ENCODE data around the gene TTYH2.

TTYH2 gene

GRCh38 chr17:74253036-74253435 is 39.7 kb downstream of the TTYH2 start:
- H3K14ac ChIP-seq (ENCODE audit: low read length in 2 of 2): no peak overlapping the region
- H2BK15ac ChIP-seq (ENCODE audit: low read depth, poor library complexity, severe bottlenecking): no peak overlapping the region
- no peak overlapping the region for H2AK5ac ChIP-seq (ENCODE audit: low read length, severe bottlenecking)
- H3K4me1 ChIP-seq (ENCODE audit: control insufficient read depth, insufficient read depth, low read depth, low read length): peaks cover 3% of the 10 kb centered on the region
- H2BK5ac ChIP-seq (ENCODE audit: low read depth, low read length, poor library complexity, severe bottlenecking): no peak overlapping the region
- H3K18ac ChIP-seq (ENCODE audit: low read depth in 1 of 2, low read length in 2 of 2): no peak overlapping the region
- no peak overlapping the region for H3K4ac ChIP-seq (ENCODE audit: low read depth in 1 of 2, low read length in 2 of 2)
- H3K9me3 ChIP-seq (ENCODE audit: control insufficient read depth, low read length): no peaks in the 10 kb centered on the region
- no peak overlapping the region for H3K23ac ChIP-seq (ENCODE audit: low read length in 2 of 2)
- no peak overlapping the region for H3K4me2 ChIP-seq (ENCODE audit: low read length, poor library complexity, severe bottlenecking)
- no peaks in the 10 kb centered on the region for H3K36me3 ChIP-seq (ENCODE audit: control insufficient read depth in 1 of 2, insufficient read depth in 2 of 2, low read depth in 1 of 2, low read length in 2 of 2)
- no peak overlapping the region for H3K9ac ChIP-seq (ENCODE audit: low read length)
- H3K27me3 ChIP-seq (ENCODE audit: control insufficient read depth in 1 of 2, insufficient read depth in 1 of 2, low read length in 2 of 2): peaks cover 9 to 31% of the 10 kb centered on the region in 2 experiments
- no peak overlapping the region for H2BK120ac ChIP-seq (ENCODE audit: low read depth, low read length)
- no peak overlapping the region for H3K4me3 ChIP-seq (ENCODE audit: insufficient read depth in 1 of 2, low read depth in 1 of 2, low read length in 2 of 2)
- H2AFZ ChIP-seq (ENCODE audit: low read depth, low read length): no peak overlapping the region
- H3K79me1 ChIP-seq (replicated peaks; ENCODE audit: low read length, poor library complexity, severe bottlenecking): no peaks in the 10 kb centered on the region
- no peak overlapping the region for H2BK12ac ChIP-seq (ENCODE audit: low read length in 2 of 2)
- no peak overlapping the region for H3K27ac ChIP-seq (ENCODE audit: low read length, poor library complexity, severe bottlenecking)
- DNase-seq: no peak
- whole genome bisulfite sequencing: 92% methylated on average over 13 of the region's 13 CpGs
- H4K91ac ChIP-seq (ENCODE audit: low read length): no peak overlapping the region
- H4K8ac ChIP-seq (ENCODE audit: low read length): no peak overlapping the region

DNA sequence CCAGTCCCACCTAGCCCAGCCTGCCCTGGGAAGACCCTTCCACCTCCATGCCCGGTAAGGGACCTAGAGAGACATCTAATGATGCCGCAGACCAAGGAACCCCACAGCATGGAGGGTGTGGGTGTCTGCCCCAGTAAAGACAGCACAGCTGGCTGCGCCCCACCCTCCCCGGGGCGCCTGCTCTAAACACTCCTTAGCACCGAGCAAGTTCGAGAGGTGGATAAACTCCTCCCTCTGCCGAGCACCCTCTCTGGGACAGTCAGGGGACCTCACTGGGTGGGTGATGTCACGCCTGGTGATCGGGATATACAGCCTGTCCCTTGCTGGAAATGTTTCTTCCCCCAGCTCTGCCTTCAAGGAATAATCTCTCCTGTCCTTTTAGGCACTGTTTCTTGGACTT is 43.9 kb downstream of the TTYH2 start:
- peaks cover 4% of the 10 kb centered on the region for H3K4me1 ChIP-seq (ENCODE audit: control insufficient read depth, insufficient read depth, low read depth, low read length)
- H3K79me1 ChIP-seq (replicated peaks; ENCODE audit: low read length, poor library complexity, severe bottlenecking): no peaks in the 10 kb centered on the region
- no peak overlapping the region for H3K4me3 ChIP-seq (ENCODE audit: insufficient read depth in 1 of 2, low read depth in 1 of 2, low read length in 2 of 2)
- H3K4ac ChIP-seq (ENCODE audit: low read depth in 1 of 2, low read length in 2 of 2): no peak overlapping the region
- no peak overlapping the region for H3K14ac ChIP-seq (ENCODE audit: low read length in 2 of 2)
- no peak overlapping the region for H3K9ac ChIP-seq (ENCODE audit: low read length)
- no peak for DNase-seq
- H2BK120ac ChIP-seq (ENCODE audit: low read depth, low read length): no peak overlapping the region
- H3K27me3 ChIP-seq (ENCODE audit: control insufficient read depth in 1 of 2, insufficient read depth in 1 of 2, low read length in 2 of 2): peaks cover 15 to 42% of the 10 kb centered on the region in 2 experiments
- H3K4me2 ChIP-seq (ENCODE audit: low read length, poor library complexity, severe bottlenecking): no peak overlapping the region
- no peak overlapping the region for H3K18ac ChIP-seq (ENCODE audit: low read depth in 1 of 2, low read length in 2 of 2)
- no peaks in the 10 kb centered on the region for H3K36me3 ChIP-seq (ENCODE audit: control insufficient read depth in 1 of 2, insufficient read depth in 2 of 2, low read depth in 1 of 2, low read length in 2 of 2)
- H2BK5ac ChIP-seq (ENCODE audit: low read depth, low read length, poor library complexity, severe bottlenecking): no peak overlapping the region
- no peak overlapping the region for H4K8ac ChIP-seq (ENCODE audit: low read length)
- no peak overlapping the region for H4K91ac ChIP-seq (ENCODE audit: low read length)
- H2AFZ ChIP-seq (ENCODE audit: low read depth, low read length): no peak overlapping the region
- H2BK12ac ChIP-seq (ENCODE audit: low read length in 2 of 2): no peak overlapping the region
- no peak overlapping the region for H2AK5ac ChIP-seq (ENCODE audit: low read length, severe bottlenecking)
- H2BK15ac ChIP-seq (ENCODE audit: low read depth, poor library complexity, severe bottlenecking): no peak overlapping the region
- no peaks in the 10 kb centered on the region for H3K9me3 ChIP-seq (ENCODE audit: control insufficient read depth, low read length)
- no peak overlapping the region for H3K23ac ChIP-seq (ENCODE audit: low read length in 2 of 2)
- 90% methylated on average over 10 of the region's 10 CpGs for WGBS
- no peak overlapping the region for H3K27ac ChIP-seq (ENCODE audit: low read length, poor library complexity, severe bottlenecking)

DNA sequence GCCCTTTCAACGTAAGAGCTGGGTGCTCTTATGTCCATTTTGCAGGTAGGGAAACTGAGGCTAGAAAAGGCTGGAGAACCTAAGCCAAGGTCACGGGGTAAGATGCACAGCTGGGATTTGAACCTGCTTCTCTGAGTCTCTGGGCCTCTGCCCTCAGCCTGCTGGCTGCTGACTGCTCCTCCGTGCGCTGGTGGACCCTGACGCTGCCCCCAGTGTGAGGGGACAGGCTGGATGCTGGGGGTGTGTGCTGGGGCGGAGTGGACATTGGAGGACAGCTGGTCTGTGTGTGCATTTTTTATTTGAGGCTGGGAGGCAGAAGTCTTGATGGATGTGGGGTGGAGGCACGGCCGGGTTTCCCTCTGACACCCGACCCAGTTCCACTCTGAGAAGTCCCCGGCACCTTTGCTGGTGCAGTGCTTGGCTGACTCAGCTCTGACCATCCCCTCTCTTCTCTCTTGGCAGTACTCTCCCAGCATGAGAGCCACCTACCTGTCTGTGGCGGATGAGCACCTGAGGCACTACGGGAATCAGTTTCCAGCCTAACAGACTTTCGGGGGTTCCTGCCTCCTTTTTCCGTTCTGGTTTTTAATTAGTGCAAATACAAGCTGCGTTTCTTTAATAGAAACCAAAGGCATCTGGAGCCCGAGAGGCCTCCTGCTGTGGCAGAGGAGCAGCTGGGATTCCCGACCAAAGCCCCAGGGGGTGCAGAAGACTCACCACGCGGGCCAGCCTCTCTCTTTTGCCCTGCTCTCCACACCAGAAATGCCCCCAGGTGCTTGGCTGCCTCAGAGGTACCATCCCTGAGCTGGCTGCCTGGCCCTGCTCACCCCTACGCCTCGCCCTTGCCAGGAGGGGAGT is 46.5 kb downstream of the TTYH2 start:
- Histone ChIP-seq H2AFZ (ENCODE audit: low read depth, low read length) (no peak overlapping the region), H2AK5ac (ENCODE audit: low read length, severe bottlenecking) (no peak overlapping the region), H3K4me3 (ENCODE audit: insufficient read depth in 1 of 2, low read depth in 1 of 2, low read length in 2 of 2) (no peak overlapping the region), H4K91ac (ENCODE audit: low read length) (no peak overlapping the region), H3K9me3 (ENCODE audit: control insufficient read depth, low read length) (no peaks in the 10 kb centered on the region), H3K23ac (ENCODE audit: low read length in 2 of 2) (no peak overlapping the region), H3K36me3 (ENCODE audit: control insufficient read depth in 1 of 2, insufficient read depth in 2 of 2, low read depth in 1 of 2, low read length in 2 of 2) (no peaks in the 10 kb centered on the region), H3K4me2 (ENCODE audit: low read length, poor library complexity, severe bottlenecking) (no peak overlapping the region), H4K8ac (ENCODE audit: low read length) (no peak overlapping the region), H3K9ac (ENCODE audit: low read length) (no peak overlapping the region), H3K27me3 (ENCODE audit: control insufficient read depth in 1 of 2, insufficient read depth in 1 of 2, low read length in 2 of 2) (peaks cover 24 to 46% of the 10 kb centered on the region in 2 experiments), H2BK12ac (ENCODE audit: low read length in 2 of 2) (no peak overlapping the region), H3K14ac (ENCODE audit: low read length in 2 of 2) (no peak overlapping the region), H3K18ac (ENCODE audit: low read depth in 1 of 2, low read length in 2 of 2) (no peak overlapping the region), H3K79me1 (replicated peaks; ENCODE audit: low read length, poor library complexity, severe bottlenecking) (no peaks in the 10 kb centered on the region), H3K4me1 (ENCODE audit: control insufficient read depth, insufficient read depth, low read depth, low read length) (peaks cover 4% of the 10 kb centered on the region), H2BK120ac (ENCODE audit: low read depth, low read length) (no peak overlapping the region), H3K4ac (ENCODE audit: low read depth in 1 of 2, low read length in 2 of 2) (no peak overlapping the region), H2BK5ac (ENCODE audit: low read depth, low read length, poor library complexity, severe bottlenecking) (no peak overlapping the region), H2BK15ac (ENCODE audit: low read depth, poor library complexity, severe bottlenecking) (no peak overlapping the region), H3K27ac (ENCODE audit: low read length, poor library complexity, severe bottlenecking) (no peak overlapping the region)
- DNase-seq: no peak
- 33% methylated on average over 20 of the region's 21 CpGs for WGBS

DNA sequence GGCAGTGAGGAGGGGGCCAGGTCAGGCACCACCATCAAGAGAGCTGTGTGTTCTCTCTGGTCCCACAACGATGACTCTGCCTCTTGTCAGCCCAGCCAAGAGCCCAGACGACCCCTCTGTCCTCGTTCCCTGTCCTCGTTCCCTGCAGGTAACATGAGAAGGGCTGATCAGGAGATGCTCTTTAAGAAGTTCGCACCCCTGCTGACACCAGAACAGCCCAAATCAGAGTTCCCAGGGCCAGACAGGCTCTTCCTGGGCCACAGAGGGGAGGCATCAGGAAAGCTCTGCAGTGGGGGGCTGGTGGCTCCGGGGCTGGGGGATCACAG is 47.1 kb downstream of the TTYH2 start:
- H2BK120ac ChIP-seq (ENCODE audit: low read depth, low read length): no peak overlapping the region
- 28% methylated on average over 6 of the region's 6 CpGs for WGBS

More for the DNA sequence above, 47.1 kb downstream of the TTYH2 start:
- DNase-seq: no peak
- H2BK15ac ChIP-seq (ENCODE audit: low read depth, poor library complexity, severe bottlenecking): no peak overlapping the region
- no peak overlapping the region for H3K4ac ChIP-seq (ENCODE audit: low read depth in 1 of 2, low read length in 2 of 2)
- H3K79me1 ChIP-seq (replicated peaks; ENCODE audit: low read length, poor library complexity, severe bottlenecking): no peaks in the 10 kb centered on the region
- no peak overlapping the region for H3K23ac ChIP-seq (ENCODE audit: low read length in 2 of 2)
- no peak overlapping the region for H3K4me3 ChIP-seq (ENCODE audit: insufficient read depth in 1 of 2, low read depth in 1 of 2, low read length in 2 of 2)
- no peaks in the 10 kb centered on the region for H3K9me3 ChIP-seq (ENCODE audit: control insufficient read depth, low read length)
- no peak overlapping the region for H3K9ac ChIP-seq (ENCODE audit: low read length)
- no peak overlapping the region for H4K91ac ChIP-seq (ENCODE audit: low read length)
- H3K27me3 ChIP-seq (ENCODE audit: control insufficient read depth in 1 of 2, insufficient read depth in 1 of 2, low read length in 2 of 2): peaks cover 22 to 46% of the 10 kb centered on the region in 2 experiments
- H3K27ac ChIP-seq (ENCODE audit: low read length, poor library complexity, severe bottlenecking): no peak overlapping the region
- H2BK12ac ChIP-seq (ENCODE audit: low read length in 2 of 2): no peak overlapping the region
- peak overlapping the region in 1 of 2 experiments; percentile 20 for H3K14ac ChIP-seq (ENCODE audit: low read length in 2 of 2)
- H3K18ac ChIP-seq (ENCODE audit: low read depth in 1 of 2, low read length in 2 of 2): no peak overlapping the region
- no peak overlapping the region for H4K8ac ChIP-seq (ENCODE audit: low read length)
- H3K4me2 ChIP-seq (ENCODE audit: low read length, poor library complexity, severe bottlenecking): no peak overlapping the region
- H2AFZ ChIP-seq (ENCODE audit: low read depth, low read length): no peak overlapping the region
- H2BK5ac ChIP-seq (ENCODE audit: low read depth, low read length, poor library complexity, severe bottlenecking): no peak overlapping the region
- H3K36me3 ChIP-seq (ENCODE audit: control insufficient read depth in 1 of 2, insufficient read depth in 2 of 2, low read depth in 1 of 2, low read length in 2 of 2): no peaks in the 10 kb centered on the region
- no peak overlapping the region for H2AK5ac ChIP-seq (ENCODE audit: low read length, severe bottlenecking)
- H3K4me1 ChIP-seq (ENCODE audit: control insufficient read depth, insufficient read depth, low read depth, low read length): peaks cover 4% of the 10 kb centered on the region
